OCI-M2 (cell line): ENCODE measurements around the gene TSPAN14.

Experiments
- DNase-seq: peaks from one replicate; lab custom pipeline; 2025; ENCODE audit not compliant: unreplicated experiment; lab: John Stamatoyannopoulos, UW

TSPAN14 gene

DNA sequence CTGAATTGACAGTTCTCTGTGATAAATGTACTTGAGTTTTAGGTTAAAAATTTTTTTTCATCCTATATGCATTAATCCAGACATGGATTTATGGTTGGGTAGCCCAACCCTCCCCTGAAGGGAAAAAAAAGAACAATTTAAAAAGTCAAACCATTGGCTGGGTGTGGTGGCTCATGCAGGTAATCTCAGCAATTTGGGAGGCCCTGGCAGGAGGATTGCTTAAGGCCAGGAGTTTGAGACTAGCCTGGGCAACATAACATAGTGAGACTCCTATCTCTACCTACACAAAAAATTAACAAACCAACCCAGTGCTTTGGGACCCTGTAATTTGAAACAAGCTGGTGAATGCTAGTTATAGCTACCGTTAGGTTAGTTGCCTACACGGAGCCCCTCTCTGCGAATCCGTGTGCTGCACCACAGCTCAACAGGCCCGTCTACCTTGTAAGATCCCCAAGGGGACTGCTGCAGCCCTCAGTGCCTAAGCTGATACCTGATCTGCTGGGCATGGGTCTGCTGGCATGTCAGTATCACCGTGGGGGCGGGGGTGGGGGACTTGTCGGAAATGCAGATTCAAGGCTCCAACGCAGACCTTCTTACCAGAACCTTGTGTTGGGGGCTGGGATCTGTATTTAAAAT, 32.8 kb downstream of the TSPAN14 start:
- no peak for DNase-seq

DNA sequence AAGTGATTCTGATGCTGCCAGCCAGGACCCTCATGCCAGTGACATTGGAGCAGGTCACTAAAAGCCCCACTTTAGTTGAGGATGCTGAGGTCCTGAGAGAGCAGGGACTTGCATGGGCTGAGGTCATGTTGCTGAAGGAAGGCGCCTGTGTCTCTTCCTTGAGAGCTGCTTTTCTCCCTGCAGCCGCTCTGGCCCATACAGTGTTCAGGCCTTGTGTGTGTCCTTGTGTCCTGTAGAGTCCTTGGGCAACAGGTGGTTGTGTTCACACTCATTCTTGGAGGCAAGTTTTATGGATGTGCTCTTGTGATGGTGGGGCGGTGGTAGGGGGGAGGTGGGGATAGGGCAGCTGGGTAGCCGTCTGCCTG, 33.3 kb downstream of the TSPAN14 start:
- DNase-seq, result no peak

DNA sequence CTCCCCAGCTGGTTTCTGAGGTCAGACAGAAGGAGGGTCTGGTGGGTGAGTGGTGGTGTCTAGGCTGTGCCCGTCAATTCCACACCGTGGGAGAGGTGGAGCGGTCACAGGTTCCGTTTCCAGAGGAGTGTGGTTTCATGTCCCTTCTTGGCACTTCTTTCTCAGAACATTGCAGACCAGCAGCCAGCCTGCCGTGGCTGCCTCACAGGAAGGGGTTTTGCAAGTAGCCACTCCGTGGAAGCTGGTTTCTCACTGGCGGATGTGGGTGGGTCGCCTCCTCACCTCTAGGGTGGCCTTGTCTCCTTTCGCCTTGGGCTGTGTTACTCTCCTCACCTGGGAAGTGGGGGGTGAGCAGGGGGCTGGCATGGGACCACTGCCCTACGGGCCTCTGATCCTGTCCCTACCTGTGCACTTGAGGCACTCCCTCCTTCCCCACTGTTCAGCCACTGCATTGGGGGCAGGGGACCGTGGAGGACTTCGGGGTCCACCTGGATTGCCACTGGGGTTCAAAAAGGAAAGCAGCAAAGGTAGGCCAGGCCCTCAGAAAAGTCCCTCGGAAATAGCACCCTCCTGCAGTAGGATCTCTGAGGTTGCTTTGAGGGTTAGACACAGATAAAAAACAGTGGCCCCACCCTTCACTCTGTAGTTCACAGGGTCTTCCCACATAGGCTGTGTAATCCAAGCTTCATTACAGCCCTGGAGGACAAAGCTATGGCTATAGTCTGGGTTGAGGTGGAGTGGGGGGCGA, 33.9 kb downstream of the TSPAN14 start:
- DNase-seq, result no peak

DNA sequence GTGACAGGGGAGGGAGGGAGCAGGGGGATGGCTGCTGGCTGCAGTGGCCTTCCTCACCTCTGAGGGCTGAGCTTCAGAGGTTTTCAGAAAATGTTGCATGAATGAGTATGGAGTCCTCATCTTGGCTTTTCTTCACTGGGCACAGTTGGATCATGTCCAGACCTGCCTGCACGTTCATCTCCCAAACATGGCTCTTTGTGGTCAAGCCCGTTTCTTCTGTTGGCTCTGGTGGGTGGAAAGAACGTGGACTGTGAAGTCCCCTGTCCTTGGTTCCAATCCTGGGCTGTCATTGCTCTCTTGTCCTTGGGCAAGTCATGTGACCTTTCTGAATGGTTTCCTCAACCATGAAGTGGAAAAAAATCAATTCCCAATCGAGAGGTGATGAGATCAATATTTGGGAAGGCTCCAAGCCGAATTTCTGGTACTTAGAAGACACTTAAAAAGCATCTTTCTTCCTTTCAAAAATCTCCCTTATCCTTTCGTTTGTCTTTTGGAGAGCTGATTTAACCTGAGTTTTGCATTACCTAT, 34.5 kb downstream of the TSPAN14 start:
- no peak for DNase-seq

DNA sequence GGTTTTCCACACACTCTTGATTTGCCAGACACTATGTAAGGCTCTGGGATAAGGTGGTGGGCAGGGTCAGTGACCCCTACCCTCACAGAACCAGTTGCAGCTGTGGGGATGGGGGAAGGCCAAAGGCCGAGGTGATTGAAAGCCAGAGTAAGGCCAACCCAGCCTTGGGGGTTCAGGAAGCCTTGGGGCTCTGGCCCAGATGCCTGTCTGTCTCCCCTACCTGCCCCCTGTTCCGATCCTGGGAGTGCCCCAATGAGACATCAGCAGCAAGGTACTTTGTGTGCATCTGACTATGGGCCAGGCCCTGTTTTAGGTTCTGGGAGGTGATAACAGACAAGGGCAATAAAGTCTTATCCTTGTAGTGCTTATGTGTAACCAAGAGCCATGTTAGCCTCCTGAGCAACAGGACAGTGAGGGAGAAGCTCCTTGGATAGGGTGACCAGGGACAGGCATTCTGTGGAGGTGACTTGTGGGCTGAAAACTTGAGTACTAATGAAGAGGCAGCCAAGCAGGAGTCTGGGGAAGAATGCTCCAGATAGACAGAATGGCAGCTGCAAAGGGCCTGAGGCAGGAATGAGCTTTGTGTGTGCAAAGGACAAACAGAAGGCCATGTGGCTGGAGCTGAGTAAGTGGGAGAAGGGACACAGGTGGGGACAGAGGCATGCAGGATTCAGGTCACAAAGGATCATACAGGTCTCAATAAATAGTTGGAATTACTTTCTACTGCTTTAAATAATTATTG, 35.4 kb downstream of the TSPAN14 start:
- no peak for DNase-seq

DNA sequence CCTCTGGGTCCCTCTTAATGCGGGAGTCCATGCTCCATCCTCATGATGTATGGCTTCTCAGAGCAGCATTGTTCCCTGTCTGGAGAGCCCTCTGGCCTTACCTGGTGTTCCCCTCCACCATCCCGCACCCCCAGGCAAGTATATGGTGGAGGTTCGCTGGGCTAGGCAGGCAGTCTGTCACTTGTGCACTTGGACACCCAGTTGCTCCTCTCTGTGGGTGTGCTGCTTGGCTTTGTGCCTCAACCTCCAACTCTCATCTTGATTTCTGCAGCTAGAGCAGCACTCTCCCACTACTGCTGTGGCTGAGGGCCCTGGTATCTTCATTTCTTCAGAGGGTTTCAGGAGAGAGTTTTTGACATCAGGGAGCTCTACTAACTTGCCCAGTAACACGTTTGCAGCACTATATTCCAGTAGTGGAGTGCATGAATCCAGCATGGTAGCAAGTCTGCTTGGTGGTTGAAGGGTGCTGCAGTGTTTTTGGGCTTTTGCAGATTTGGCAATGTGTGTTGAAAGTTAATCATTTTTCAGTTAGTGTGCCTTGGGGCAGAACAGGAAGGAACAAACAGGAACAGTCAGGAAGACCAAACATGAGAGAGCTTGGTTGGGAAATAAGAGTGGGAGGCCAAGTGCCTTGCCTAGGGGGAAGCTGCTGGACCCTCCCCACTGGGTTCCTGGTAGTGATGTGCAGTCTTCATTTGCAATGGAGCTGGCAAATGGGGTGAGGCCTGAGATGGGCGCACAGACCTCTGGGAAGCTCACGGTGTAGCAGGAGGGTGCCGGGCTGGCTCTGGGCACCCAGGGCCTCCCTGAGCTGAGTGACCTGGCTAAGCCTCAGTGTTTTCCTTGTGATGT, 37.4 kb downstream of the TSPAN14 start:
- DNase-seq, result no peak

DNA sequence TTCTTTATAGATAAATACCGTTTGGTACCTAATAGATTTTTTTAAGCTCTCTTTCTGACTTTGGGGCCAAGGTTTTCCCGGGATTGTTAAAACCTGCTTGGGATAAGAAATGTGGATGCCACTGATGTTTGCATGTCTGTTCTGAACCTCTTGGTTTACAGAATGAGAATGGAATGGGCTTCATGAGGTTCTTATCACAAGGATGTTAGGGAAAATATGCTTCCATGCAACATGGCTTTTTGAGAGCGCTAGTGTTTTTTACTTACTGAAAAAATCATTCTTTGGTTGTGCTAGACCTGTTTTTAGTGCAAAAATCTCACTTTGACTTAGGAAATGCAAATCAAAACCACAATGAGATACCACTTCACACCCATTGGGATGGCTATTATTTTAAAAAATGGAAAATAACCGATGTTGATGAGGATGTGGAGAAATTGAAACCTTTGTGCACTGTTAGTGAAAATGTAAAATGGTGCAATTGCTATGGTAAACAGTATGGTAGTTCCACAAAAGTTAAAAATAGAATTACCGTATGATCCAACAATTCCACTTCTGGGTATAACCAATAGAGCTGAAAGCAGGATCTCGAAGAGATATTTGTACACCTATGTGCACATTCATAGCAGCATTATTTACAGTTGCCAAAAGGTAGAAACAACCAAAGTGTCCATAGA, 38.9 kb downstream of the TSPAN14 start:
- DNase-seq, result no peak

DNA sequence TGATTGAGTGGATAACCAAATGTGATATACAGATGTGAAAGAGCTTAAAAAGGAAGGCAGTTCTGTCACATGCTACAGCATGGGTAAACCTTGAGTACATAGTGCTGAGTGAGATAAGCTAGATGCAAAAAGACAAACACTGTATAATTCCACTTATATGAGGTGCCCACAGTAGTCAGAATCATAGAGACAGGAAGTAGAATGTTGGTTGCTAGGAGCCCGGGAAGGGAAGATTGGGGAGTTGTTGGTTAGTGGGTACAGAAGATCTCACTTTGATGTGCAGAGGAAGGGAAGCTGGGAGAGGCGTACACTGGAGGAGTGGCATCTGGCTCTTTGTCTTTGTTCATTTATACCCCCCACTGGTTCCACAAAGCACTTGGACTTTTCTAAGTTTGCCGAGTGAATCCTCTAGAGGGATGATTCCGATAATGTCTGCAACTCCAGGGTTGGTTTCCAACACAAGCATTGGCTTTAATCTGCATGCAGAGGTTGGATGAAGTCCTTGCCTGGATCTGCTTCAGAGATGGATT, 39.5 kb downstream of the TSPAN14 start:
- peak; percentile 23 for DNase-seq

DNA sequence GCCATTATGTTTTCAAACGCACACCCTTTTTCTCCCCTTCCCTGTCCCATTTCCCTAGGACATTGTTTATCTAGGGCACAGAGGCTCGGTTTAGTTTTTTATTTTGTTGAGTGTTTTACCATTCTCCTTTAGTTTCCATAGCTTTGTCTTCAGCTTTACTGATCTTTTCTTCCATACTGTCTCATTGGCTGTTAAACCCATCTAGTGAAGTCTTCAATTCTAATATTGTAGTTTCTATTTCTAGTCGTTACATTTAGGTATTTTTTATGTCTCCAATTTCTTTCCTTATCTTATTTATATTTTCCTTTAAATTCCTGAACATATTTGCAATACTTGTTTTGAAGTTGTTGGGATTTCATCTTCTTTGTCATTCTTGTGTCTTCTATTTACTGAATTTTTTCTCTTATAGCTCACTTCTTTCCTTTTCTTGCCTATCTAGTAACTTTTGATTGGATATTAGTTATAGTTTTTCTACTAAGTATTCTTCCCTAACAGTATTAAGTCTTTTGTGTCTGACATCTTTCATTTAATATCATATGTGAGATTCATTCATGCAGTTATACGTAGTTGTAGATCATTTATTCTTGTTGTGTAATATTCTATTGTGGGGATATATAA, 42.6 kb downstream of the TSPAN14 start:
- DNase-seq, result no peak

DNA sequence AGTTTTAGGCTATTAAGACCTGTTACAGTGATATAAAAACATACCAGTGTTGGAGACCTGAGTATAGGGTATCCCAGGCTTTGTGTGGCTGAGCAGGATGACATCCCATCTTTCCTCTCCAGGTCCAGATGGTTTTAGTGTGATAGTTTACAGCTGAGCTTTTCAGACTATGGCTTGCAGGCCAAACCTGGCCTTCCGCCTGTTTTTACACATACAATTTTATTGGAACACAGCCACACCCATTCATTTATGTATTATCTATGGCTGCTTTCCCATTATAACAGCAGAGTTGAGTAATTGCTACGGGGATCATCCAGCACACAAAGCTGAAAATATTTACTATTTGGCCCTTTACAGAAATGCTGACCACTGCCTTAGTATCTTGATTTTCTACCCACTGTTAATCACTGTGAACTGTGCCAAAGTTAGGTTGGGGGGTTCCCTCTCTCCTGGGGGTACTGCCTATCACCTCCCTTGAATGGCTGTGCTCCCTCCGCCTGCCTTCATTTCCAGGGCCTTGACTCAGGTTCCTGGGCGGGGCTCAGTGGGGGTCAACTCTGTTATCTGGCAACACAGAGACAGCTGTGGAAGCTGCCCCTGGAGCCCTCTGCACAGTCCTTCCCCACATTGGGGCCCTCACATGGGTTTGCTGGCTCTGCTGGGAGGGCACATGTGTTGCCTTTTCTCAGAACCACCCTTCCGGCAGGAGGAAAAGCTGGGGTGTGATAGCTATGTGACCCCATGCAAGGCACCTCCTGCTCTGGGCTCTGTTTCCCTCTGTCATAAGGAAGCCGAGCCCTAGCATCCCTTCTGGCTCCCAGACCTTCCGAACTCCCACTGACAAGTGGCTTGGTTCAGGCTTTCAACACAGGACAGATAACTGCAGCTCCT, 43.3 kb downstream of the TSPAN14 start:
- DNase-seq, result peak; percentile 60

DNA sequence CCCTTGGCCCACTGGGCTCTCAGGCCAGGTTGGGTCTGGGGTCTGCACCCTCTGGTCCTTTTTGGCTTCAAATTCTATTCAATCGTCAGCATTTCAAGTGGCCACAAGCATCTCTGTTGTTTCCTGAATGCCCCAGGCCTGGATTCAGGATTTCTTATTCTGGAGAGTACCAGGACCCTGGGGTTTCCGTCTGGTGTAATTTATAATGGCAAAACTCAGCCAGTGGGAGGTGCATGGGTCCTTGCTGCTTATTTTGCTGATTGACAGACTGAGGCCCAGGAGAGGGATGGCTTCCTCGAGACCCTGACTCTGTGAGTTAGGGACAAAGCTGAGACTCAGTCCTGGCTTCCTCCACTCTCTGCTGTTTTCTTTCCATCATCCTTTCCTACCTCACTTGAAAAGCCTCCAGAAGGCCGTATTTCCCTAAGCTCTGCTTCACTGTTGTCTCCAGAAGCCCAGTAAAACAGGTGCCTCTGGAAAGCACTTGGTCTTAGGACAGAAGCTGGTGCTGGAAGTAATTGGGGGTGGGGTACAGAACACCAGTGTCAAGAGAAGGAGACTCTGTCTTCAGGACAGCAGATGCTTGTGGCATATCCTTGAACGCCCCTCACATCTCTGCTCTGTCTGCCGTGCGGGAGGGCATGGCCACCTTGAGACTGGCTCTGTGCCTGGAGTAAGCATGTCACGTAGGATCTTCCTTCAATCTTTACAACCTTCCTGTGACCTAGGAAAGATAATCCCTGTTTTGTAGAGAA, 44.1 kb downstream of the TSPAN14 start:
- DNase-seq, result no peak

DNA sequence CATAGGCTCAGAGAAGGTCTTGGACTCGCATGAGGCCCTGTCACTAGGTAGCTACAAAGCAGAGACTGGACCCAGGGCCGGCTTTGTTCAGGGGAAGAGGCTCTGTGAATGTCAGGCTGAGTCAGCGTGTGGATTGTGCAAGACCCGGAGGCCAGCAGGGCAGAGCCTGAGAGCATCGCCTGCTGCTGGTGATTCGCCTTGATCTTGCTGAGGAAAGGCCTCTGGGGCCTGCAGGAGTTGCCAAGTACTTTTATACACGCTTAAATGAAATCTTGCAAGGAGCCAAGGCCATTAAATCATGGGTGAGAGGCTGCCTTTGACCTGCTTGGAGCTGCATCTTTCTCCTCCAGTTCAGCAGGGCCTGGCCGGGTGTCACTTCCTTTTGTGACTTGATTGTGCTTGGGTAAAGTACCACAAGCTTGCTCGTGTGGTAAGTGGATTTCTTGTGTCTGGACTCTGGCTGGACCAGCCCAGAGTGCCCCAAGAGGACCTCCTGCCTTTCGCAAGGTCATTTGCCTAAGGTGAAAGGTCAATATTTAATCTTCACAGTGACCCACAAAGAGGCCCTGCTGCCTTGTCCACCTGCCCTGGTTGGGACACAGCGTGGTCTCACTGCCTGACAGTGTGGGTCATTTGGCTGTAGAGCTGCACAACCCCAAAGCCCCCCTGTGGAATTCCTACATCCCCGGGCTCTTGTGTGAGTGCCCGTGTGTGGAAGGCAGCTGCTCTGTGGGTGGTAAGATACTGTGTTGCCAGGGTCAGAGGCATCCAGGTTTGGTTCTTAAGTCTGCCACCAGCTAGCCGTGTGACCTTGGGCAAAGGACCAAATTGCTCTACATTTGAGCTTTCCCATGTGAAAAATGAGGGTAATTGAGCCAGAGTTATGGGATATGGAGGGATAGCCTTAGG, 45.0 kb downstream of the TSPAN14 start:
- DNase-seq, result no peak

DNA sequence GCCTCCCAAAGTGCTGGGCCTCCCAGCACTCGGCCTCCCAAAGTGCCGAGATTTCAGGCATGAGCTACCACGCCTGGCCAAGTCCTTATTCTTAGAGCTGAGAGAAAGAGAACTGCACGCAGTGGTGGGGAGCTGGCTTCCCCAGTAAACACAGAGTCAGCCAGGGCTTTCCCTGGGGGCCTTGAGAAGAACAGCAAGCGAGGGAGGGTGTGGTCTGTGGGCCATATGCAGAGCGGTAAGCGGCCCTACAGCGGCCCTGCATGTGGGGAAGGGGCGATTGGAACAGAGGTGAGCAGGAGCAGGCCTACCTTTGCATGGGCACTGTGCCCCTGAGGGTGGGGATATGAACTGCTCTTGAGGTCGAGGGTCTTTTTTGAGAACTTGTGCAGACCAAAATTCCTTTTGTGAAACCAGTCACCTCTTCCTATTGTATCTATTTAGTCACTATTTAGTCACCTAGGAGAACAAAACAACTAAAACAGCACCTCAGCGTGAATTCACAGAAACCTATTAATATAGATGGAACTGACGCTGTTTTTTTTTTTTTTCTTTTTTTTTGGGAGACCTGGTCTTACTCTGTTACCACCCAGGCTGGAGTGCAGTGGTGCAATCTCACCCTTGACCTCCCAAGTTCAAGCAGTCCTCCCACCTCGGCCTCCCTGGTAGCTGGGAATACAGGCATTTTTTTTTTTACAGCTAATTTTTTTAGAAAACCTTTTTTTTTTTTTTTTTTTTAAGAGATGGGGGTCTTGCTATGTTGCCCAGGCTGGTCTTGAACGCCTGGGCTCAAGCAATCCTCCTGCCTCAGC, 46.7 kb downstream of the TSPAN14 start:
- DNase-seq, result no peak

DNA sequence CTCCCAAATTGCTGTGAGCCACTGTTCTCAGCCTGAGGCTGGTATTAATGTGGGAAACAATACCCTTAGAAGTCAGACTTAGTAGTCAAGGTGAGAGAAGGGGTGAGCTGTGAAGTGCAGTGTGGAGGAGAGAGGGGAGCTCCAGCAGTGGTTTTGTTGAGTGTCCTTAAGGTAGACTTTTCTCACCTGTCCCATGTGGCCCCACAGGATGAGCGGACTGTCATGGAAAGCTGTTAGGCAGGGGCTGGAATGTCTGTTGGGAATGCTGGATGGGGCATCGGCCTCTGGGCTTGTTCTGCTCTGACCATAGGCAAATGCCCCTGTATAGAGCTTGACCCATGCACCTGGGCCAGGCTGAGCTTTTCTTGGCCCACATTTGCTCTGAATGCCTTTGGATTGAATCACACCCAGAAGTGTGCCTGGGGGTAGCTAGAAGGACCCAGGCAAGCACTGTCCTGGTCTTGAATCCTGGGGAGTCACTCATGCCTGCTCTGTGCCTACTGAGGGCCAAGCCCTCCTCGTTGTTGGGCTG, 47.3 kb downstream of the TSPAN14 start:
- DNase-seq, result no peak

DNA sequence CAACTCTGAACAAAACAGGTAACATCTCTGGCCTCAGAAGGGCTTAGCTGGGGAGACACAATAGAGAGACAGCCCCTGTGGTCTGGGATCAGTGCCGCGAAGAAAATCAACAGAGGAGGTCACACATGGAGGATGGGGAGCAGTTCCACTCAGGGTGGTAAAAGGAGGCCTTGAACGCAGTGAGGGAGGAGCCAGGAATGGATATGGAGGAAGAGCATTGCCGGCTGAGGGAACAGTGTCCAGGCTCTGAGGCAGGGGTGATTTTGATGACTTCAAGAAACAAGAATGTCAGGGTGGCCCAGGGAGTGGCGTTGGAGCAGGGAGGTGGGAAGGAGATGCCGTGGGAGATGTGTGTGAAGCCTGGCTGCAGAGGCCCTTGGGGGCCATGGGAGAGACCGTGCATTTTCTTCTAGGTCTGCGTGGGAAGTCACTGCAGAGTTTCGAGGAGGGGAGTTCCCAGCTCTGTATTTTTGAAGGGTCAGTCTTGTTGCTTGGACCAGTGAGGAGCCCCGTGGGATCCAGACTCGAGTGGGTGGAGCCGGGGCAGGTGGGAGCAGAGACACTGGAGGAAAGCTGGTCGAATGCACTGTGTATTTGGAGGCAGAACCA, 47.9 kb downstream of the TSPAN14 start:
- DNase-seq, result no peak
